SK-N-SH (cell line): ENCODE measurements around the gene FAM89B. TPM values are rescaled to one million over a fixed set of nuclear protein-coding genes. Genes with fewer than 3 reads are reported as not detected.

Experiments used
- CTCF ChIA-PET: fragments of 300-600, 350-600 bp; formaldehyde crosslinking; extraction: SDS; loops from one replicate; lab custom pipeline; 2021; lab: Yijun Ruan, JAX
- POLR2A ChIA-PET: fragments of 350-600 bp; sonication (Branson Sonifier 250); formaldehyde crosslinking; extraction: SDS; loops from one replicate; lab custom pipeline; 2020; ENCODE audit warnings: antibody characterized with exemption, inconsistent platforms; lab: Yijun Ruan, JAX
- DNase-seq: peaks from one replicate; pipeline ENCODE4 v3.0.0; 2012
- H2AFZ ChIP-seq: fragments of 200-600 bp; sonication (generic); 2 replicates; pipeline ENCODE4 v1.8.1; 2016; ENCODE audit warnings: antibody characterized with exemption, mild to moderate bottlenecking, low read depth
- H3F3A ChIP-seq: fragments of 200-600 bp; sonication (generic); replicated peaks from 2 replicates; pipeline ENCODE3; 2016; ENCODE audit warnings: antibody characterized with exemption, mild to moderate bottlenecking; ENCODE audit not compliant: insufficient read depth
- H3K27ac ChIP-seq, 2 experiments: fragments of 200-500 bp in 1 of 2; fragments of 200-600 bp in 1 of 2; sonication (Bioruptor generic) in 1 of 2; sonication (generic), shearing (Covaris generic) in 1 of 2; 2 replicates each; pipeline versions ENCODE4 v1.5.1 to v1.6.1; 2014 to 2016; ENCODE audit warnings: low read depth in 2 of 2, inconsistent platforms in 1 of 2, low read length in 1 of 2, mild to moderate bottlenecking in 1 of 2, mixed read lengths in 1 of 2
- H3K27me3 ChIP-seq: fragments of 200-600 bp; sonication (generic), shearing (Covaris generic); 2 replicates; pipeline ENCODE4 v1.6.1; 2016; ENCODE audit warnings: mixed run types; ENCODE audit not compliant: insufficient read depth
- H3K36me3 ChIP-seq, 2 experiments: fragments of 200-500 bp in 1 of 2; fragments of 200-600 bp in 1 of 2; sonication (Bioruptor generic) in 1 of 2; sonication (generic) in 1 of 2; replicated peaks in 1 of 2; 2 replicates each; pipeline versions ENCODE3 to v1.5.1; 2014 to 2016; ENCODE audit warnings: low read length in 1 of 2, mild to moderate bottlenecking in 1 of 2; ENCODE audit not compliant: insufficient read depth in 2 of 2, control insufficient read depth in 1 of 2
- H3K4me1 ChIP-seq, 2 experiments: fragments of 200-500 bp in 1 of 2; fragments of 200-600 bp in 1 of 2; sonication (Bioruptor generic) in 1 of 2; sonication (generic), shearing (Covaris generic) in 1 of 2; 2 replicates each; pipeline versions ENCODE4 v1.5.1 to v1.6.1; 2014 to 2016; ENCODE audit warnings: low read depth in 1 of 2, low read length in 1 of 2, mixed run types in 1 of 2; ENCODE audit not compliant: insufficient read depth in 2 of 2, control insufficient read depth in 1 of 2
- H3K4me2 ChIP-seq: fragments of 200-600 bp; sonication (generic), shearing (Covaris generic); 2 replicates; pipeline ENCODE4 v1.6.1; 2017; ENCODE audit warnings: mixed run types
- H3K4me3 ChIP-seq, 2 experiments: fragments of 200-500 bp in 1 of 2; fragments of 200-600 bp in 1 of 2; sonication (Bioruptor generic) in 1 of 2; sonication (generic), shearing (Covaris generic) in 1 of 2; 2 replicates each; pipeline versions ENCODE4 v1.5.1 to v1.8.1; 2014 to 2016; ENCODE audit warnings: low read depth in 2 of 2, inconsistent platforms in 1 of 2, low read length in 1 of 2, mild to moderate bottlenecking in 1 of 2, mixed read lengths in 1 of 2, moderate library complexity in 1 of 2
- H3K79me2 ChIP-seq: fragments of 200-600 bp; sonication (generic); 2 replicates; pipeline ENCODE4 v1.8.1; 2017; ENCODE audit warnings: mild to moderate bottlenecking; ENCODE audit not compliant: insufficient read depth
- H3K9ac ChIP-seq: fragments of 200-600 bp; sonication (generic); 2 replicates; pipeline ENCODE4 v1.6.1; 2017; ENCODE audit warnings: mixed run types
- H3K9me2 ChIP-seq: fragments of 200-600 bp; sonication (generic); 2 replicates; pipeline ENCODE4 v1.6.1; 2017; ENCODE audit warnings: mixed run types
- H3K9me3 ChIP-seq: fragments of 200-600 bp; sonication (generic); 2 replicates; pipeline ENCODE4 v1.6.1; 2017; ENCODE audit warnings: mixed run types, mild to moderate bottlenecking, moderate library complexity
- H4K20me1 ChIP-seq: fragments of 200-600 bp; sonication (generic); 2 replicates; pipeline ENCODE4 v1.6.1; 2017; ENCODE audit warnings: mild to moderate bottlenecking, mixed run types; ENCODE audit not compliant: insufficient read depth
- CHD2 ChIP-seq: fragments of 150-350 bp; IDR thresholded peaks from 2 replicates; pipeline ENCODE4 v1.6.1; 2018; ENCODE audit warnings: low read length; ENCODE audit not compliant: partially characterized antibody
- EP300 ChIP-seq, 2 experiments: IDR thresholded peaks; 2 replicates each; pipeline versions ENCODE4 v1.4.0 to v1.6.1; 2012; ENCODE audit warnings: borderline replicate concordance in 1 of 2, low read depth in 1 of 2, low read length in 1 of 2
- EZH2phosphoT487 ChIP-seq: fragments of 200-600 bp; sonication (generic); IDR thresholded peaks from 2 replicates; pipeline ENCODE4 v1.6.1; 2017; ENCODE audit warnings: low read depth, mixed run types, mild to moderate bottlenecking, antibody characterized with exemption, moderate library complexity, borderline replicate concordance
- FOXJ3 ChIP-seq: sonication (generic); formaldehyde crosslinking; IDR thresholded peaks from 2 replicates; pipeline ENCODE4 v1.5.1; 2020; ENCODE audit warnings: mild to moderate bottlenecking, missing genetic modification reagents
- GABPA ChIP-seq: IDR thresholded peaks from 2 replicates; pipeline ENCODE4 v1.4.0; 2012; ENCODE audit warnings: low read depth, mild to moderate bottlenecking
- IRF3 ChIP-seq: fragments of 150-350 bp; IDR thresholded peaks from 2 replicates; pipeline ENCODE4 v1.6.1; 2016; ENCODE audit warnings: mild to moderate bottlenecking, low read depth, low read length
- MEF2A ChIP-seq: IDR thresholded peaks from 2 replicates; pipeline ENCODE4 v1.4.0; 2012; ENCODE audit warnings: low read depth, borderline replicate concordance
- POLR2AphosphoS5 ChIP-seq: IDR thresholded peaks from 2 replicates; pipeline ENCODE4 v1.6.1; 2012; ENCODE audit warnings: low read depth, low read length
- RAD21 ChIP-seq: IDR thresholded peaks from 2 replicates; pipeline ENCODE4 v1.6.1; 2012; ENCODE audit warnings: mild to moderate bottlenecking, low read length
- RCOR1 ChIP-seq: fragments of 150-350 bp; IDR thresholded peaks from 2 replicates; pipeline ENCODE4 v1.6.1; 2017; ENCODE audit warnings: antibody characterized with exemption, low read length
- RFX5 ChIP-seq: IDR thresholded peaks from 2 replicates; pipeline ENCODE4 v1.6.1; 2012; ENCODE audit warnings: mild to moderate bottlenecking, improper control_type of control experiment, low read length
- SMC3 ChIP-seq: IDR thresholded peaks from 2 replicates; pipeline ENCODE4 v1.6.1; 2012; ENCODE audit warnings: low read depth, low read length, improper control_type of control experiment
- TEAD4 ChIP-seq: IDR thresholded peaks from 2 replicates; pipeline ENCODE4 v1.4.0; 2012; ENCODE audit warnings: mild to moderate bottlenecking, borderline replicate concordance; ENCODE audit not compliant: insufficient read depth
- WGBS: methylation state at CpG from one replicate; pipeline ENCODE4 v1.1.6; 2017; ENCODE audit warnings: low lambda C conversion rate; 5-methylcytosine and 5-hydroxymethylcytosine counted together
- polyA plus RNA-seq, 3 experiments: library from polyadenylated mRNA; depleted of rRNA; stranded (reverse); fragments of >200 nt; gene quantifications; 2 replicates each; pipeline ENCODE4 v1.2.3, GENCODE V29; 2012
- TF ChIP-seq, protein P1 (sequence below): IDR thresholded peaks from 2 replicates; pipeline ENCODE4 v1.6.1; 2012; ENCODE audit warnings: mild to moderate bottlenecking, low read depth, low read length, moderate library complexity
- TF ChIP-seq, protein P2 (sequence below): IDR thresholded peaks from 2 replicates; pipeline ENCODE4 v1.4.0; 2012; ENCODE audit warnings: low read depth

FAM89B gene
- polyA plus RNA-seq, 1 of the 3 experiments (the other 2 are of a cell fraction), result 65.3 TPM

GRCh38 chr11:65595131-65595530 lies 22.8 kb downstream of the FAM89B start:
- no peak overlapping the region for H3K4me2 ChIP-seq
- H3K36me3 ChIP-seq, result peaks cover 12 to 32% of the 10 kb centered on the region in 2 experiments
- no peak for TF ChIP-seq RFX5
- TF ChIP-seq POLR2AphosphoS5, result no peak
- TF ChIP-seq RCOR1, result no peak
- TF ChIP-seq, protein P1, sequence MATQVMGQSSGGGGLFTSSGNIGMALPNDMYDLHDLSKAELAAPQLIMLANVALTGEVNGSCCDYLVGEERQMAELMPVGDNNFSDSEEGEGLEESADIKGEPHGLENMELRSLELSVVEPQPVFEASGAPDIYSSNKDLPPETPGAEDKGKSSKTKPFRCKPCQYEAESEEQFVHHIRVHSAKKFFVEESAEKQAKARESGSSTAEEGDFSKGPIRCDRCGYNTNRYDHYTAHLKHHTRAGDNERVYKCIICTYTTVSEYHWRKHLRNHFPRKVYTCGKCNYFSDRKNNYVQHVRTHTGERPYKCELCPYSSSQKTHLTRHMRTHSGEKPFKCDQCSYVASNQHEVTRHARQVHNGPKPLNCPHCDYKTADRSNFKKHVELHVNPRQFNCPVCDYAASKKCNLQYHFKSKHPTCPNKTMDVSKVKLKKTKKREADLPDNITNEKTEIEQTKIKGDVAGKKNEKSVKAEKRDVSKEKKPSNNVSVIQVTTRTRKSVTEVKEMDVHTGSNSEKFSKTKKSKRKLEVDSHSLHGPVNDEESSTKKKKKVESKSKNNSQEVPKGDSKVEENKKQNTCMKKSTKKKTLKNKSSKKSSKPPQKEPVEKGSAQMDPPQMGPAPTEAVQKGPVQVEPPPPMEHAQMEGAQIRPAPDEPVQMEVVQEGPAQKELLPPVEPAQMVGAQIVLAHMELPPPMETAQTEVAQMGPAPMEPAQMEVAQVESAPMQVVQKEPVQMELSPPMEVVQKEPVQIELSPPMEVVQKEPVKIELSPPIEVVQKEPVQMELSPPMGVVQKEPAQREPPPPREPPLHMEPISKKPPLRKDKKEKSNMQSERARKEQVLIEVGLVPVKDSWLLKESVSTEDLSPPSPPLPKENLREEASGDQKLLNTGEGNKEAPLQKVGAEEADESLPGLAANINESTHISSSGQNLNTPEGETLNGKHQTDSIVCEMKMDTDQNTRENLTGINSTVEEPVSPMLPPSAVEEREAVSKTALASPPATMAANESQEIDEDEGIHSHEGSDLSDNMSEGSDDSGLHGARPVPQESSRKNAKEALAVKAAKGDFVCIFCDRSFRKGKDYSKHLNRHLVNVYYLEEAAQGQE, result no peak
- TF ChIP-seq, protein P2, sequence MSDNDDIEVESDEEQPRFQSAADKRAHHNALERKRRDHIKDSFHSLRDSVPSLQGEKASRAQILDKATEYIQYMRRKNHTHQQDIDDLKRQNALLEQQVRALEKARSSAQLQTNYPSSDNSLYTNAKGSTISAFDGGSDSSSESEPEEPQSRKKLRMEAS, result no peak
- TF ChIP-seq CHD2, result no peak
- ChIA-PET POLR2A (interaction anchor here (0.6 to 3.1 kb wide), 4 partner anchors 10 to 179 kb away, joined by 3 to 15 read pairs (median 4); no protein-coding TSS in a partner anchor), CTCF (interaction anchor here (0.9 to 12.8 kb wide), 9 partner anchors 10 to 219 kb away, joined by 3 to 216 read pairs (median 13); partner anchors contain the start of genes EHBP1L1, FAM89B, MAP3K11 and ZNRD2)
- peak; percentile 38 for DNase-seq
- H3K27me3 ChIP-seq, result no peaks in the 10 kb centered on the region
- 80% methylated on average over 1 of the region's 3 CpGs for WGBS
- H3F3A ChIP-seq, result peaks cover 9% of the 10 kb centered on the region
- H3K9me2 ChIP-seq, result no peaks in the 10 kb centered on the region
- no peaks in the 10 kb centered on the region for H3K9me3 ChIP-seq
- H3K9ac ChIP-seq, result no peak overlapping the region
- no peak overlapping the region for H2AFZ ChIP-seq
- no peaks in the 10 kb centered on the region for H3K79me2 ChIP-seq
- H3K4me3 ChIP-seq, result no peak overlapping the region
- H3K4me1 ChIP-seq, result peaks cover 0 to 12% of the 10 kb centered on the region in 2 experiments; a peak in 1 of 4 replicates
- H3K27ac ChIP-seq, result no peak overlapping the region; a peak in 1 of 4 replicates
- no peaks in the 10 kb centered on the region for H4K20me1 ChIP-seq

GRCh38 chr11:65595543-65596281 lies 23.4 kb downstream of the FAM89B start, which contains the start of gene KCNK7:
KCNK7 (minus strand) TSS chr11:65595800; CDS start chr11:65595772, 28 bp downstream.
- Histone ChIP-seq H3K36me3 (peaks cover 12 to 29% of the 10 kb centered on the region in 2 experiments), H3K27ac (no peak within 1 kb of the TSS; a peak in 1 of 4 replicates), H3K4me3 (no peak within 1 kb of the TSS), H3K9me2 (no peaks in the 10 kb centered on the region), H2AFZ (no peak within 1 kb of the TSS)
- POLR2A ChIA-PET, result interaction anchor here (0.6 to 3.1 kb wide), 4 partner anchors 9 to 179 kb away, joined by 3 to 15 read pairs (median 4); no protein-coding TSS in a partner anchor
- TF ChIP-seq MEF2A, result no peak
- no peak for TF ChIP-seq RAD21
- TF ChIP-seq EZH2phosphoT487, result no peak
- TF ChIP-seq GABPA, result no peak
- no peak for TF ChIP-seq POLR2AphosphoS5
- no peak for TF ChIP-seq SMC3
- TF ChIP-seq FOXJ3 (CRISPR knock-in tag), result no peak
- no peak for TF ChIP-seq TEAD4
- TF ChIP-seq IRF3, result no peak
- no peak for TF ChIP-seq EP300 (IDR thresholded peaks at IDR 0.05; ENCODE audit: borderline replicate concordance in 1 of 2, low read depth in 1 of 2, low read length in 1 of 2)
- TF ChIP-seq, all 33 proteins: peak for 0
- no peak within 1 kb of the TSS for H3K4me2 ChIP-seq
- CTCF ChIA-PET, result interaction anchor here (0.9 to 12.8 kb wide), 8 partner anchors 9 to 55 kb away, joined by 3 to 216 read pairs (median 14); partner anchors contain the start of genes EHBP1L1, FAM89B, MAP3K11 and ZNRD2
- no peaks in the 10 kb centered on the region for H3K9me3 ChIP-seq
- 88% methylated on average over 9 of the region's 12 CpGs for WGBS
- H4K20me1 ChIP-seq, result no peaks in the 10 kb centered on the region
- no peaks in the 10 kb centered on the region for H3K27me3 ChIP-seq
- H3K79me2 ChIP-seq, result no peaks in the 10 kb centered on the region
- peaks cover 4% of the 10 kb centered on the region for H3F3A ChIP-seq
- no peak within 1 kb of the TSS for H3K9ac ChIP-seq
- peaks cover 0 to 12% of the 10 kb centered on the region in 2 experiments; a peak in 1 of 4 replicates for H3K4me1 ChIP-seq
- peak; percentile 43 for DNase-seq
